GM18511 (cell line): Measurements from ENCODE around the gene HOXC6.

Experiments used
- ATAC-seq: cut with Tn5 transposase; IDR thresholded peaks from one replicate; pipeline ENCODE4 v1.9.1; 2021; ENCODE audit warnings: mild to moderate bottlenecking, moderate library complexity; ENCODE audit not compliant: unreplicated experiment

The HOXC6 gene

DNA sequence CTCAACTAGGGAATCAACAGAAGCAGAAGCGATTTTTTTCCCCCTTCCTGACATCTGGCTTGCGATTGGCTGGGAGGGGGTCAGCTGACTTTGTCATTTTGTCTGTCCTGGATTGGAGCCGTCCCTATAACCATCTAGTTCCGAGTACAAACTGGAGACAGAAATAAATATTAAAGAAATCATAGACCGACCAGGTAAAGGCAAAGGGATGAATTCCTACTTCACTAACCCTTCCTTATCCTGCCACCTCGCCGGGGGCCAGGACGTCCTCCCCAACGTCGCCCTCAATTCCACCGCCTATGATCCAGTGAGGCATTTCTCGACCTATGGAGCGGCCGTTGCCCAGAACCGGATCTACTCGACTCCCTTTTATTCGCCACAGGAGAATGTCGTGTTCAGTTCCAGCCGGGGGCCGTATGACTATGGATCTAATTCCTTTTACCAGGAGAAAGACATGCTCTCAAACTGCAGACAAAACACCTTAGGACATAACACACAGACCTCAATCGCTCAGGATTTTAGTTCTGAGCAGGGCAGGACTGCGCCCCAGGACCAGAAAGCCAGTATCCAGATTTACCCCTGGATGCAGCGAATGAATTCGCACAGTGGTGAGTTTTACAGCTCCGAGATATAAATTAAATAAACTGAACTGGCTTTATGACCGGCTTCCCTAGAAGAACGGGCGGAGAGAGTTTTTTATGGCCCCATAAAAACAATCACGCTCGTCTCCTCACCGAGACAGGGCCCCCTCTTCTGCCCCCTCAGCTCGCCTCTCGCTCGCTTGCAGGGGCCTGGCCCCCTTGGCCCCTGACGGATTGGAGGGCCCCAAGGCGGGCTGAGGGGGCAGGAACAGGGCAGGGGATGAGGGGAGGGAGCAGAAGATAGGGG is at the start of gene HOXC6:
Gene HOXC6 (plus strand): TSS at position 127 of the 888 bp plus-strand sequence. CDS start 82 bp downstream, at position 209.
- ATAC-seq: no peak

DNA sequence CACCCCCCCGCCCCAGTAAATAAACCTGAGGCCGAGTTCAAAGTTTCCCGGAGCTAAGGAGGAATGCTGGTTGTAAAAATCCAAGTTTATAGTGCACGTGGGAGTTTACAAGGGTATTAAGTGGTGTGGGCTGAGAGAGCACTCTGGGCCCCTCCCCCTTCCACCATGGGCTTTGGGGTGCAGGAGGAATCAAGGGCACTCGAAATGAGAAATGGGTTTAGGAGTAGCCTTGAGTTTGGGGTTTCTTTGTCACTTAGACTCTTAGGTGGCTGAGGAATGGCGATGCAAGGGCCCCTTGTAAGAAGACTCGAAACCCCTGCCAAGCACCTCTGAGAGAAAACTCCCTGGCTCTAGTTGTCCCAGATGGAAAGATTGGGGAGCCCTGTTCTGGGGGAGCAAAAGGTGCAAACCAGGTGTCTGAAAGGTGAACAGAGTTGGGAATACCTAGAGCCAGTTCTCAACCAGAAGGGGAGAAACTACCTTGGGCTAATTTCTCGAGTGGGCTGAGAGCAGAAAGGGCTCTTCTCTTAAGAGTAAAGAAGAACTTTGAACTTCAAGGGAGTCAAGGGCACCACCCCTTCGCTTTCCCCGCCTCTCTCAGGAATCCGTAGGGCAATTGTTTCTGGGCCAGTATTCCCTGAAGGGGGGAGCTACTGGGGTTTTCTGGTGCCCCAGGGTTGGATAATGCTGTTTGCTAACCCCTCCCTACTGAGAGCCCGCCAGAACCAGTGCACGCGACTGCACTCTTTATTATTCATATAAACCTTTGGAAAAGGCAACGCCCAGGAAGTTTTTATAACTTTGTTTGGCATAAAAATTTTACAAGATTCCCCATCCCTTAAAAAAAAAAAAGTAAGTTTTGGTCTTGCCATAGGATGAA is 49.5 kb upstream of the HOXC6 start:
- no peak for ATAC-seq

DNA sequence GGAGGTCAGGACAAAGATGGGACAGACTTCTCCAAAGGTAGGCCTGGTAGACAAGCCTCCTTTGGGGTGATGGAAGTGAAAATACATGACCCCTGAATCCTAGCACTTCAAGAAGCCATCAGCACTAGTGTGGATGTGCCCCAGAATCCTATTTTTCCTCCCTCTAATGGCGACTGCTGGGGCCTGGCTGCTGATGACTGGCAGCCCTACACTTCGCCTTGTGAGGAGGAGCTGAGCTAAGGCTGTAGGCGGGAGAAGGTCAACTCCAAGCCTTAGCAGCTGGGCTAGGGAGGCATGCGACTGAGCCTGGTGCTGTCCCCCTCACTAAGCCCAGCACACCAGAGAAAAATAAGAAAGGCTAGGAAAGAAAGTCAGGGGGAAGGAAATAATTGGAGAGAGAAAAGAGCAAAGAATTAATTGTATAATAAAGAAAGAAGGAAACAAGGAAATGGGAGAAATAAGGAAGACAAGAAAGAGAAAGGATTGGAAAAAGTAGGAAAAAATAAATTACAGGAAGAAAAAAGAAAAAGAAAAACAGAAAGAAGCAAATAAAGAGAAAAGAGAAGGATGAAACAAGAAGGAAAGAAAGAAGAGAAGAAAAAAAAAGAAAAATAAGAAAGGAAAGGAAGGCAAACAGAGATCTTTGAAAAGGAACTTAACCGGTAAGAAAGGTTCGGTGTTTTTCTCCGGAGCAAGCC is 48.0 kb upstream of the HOXC6 start:
- no peak for ATAC-seq

DNA sequence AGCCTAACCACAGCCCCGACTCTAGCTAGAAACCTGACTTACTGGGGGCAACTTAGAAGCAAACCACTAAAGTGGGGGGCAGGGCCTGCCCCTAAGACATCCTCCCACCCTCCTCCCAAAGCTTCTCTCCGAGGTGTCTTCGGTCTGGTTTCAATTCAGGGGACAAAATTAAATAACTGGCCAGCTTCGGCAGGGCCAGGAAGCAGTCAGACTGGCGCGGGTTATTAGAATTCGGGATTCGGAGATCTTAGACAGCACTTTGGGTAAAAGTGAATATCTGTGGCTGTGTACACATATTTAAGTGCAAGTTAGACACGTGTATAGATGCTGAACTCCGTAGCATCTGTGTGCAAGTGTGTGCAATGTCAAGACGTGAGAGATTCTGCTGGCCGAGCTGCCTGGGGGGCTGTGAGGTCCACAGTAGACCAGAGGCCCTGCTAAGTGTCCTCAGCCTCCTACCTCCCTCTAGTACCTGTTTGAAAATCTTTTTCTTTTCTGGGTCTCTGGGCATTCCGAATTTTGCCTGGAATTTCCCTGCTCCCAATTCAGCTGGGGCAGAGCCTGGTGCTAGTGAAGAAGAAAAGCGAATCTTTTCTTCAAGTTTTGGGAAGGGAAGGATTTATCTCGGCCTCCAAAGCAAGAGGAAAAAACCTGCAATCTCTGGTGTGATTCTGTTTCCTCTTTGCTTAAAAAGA is 47.3 kb upstream of the HOXC6 start:
- ATAC-seq: no peak

DNA sequence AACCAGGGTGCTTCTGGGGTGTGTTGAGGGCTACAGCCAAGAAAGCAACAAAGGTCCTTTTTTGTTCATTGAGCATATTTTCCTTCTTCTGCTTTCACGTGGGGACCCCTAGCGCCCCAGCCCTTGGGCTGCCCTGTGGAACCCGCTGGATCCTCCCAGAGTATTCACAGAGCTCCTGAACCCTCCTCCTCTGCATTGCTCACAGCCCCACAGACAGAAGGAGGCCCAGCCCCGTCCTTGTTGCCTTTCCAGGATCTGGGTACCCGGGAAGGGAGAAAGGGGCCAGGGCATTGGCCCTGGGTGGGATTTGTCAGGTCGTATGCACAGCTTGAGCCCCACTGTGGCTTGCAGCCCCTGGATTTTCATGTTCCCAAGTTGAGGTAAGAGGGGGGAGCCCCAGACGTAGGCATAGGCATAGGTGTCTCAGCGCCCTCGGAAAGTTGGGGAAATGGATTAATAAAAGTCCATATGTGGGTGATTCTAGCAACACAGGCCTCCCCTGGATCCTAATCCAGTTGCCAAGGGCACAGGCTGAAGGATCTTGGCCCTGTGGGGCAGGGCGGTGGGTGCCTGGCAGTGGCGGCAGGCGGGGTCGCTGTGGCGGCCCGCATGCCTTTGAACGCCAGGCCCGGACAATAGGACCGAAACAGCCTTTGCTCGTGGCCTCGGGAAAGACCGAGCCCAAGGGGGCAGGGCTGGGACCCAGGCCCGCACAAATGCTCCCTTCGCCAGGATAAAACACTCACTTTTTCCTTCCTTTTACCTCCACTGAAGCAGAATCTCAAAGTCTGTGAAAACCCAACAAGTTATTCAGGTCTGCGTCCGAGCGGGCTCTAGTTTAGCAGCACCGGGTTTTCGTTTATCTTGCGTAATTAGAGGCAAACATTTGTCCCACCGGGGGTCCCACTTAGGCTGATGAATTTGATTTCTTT is 46.3 kb upstream of the HOXC6 start:
- ATAC-seq: no peak

DNA sequence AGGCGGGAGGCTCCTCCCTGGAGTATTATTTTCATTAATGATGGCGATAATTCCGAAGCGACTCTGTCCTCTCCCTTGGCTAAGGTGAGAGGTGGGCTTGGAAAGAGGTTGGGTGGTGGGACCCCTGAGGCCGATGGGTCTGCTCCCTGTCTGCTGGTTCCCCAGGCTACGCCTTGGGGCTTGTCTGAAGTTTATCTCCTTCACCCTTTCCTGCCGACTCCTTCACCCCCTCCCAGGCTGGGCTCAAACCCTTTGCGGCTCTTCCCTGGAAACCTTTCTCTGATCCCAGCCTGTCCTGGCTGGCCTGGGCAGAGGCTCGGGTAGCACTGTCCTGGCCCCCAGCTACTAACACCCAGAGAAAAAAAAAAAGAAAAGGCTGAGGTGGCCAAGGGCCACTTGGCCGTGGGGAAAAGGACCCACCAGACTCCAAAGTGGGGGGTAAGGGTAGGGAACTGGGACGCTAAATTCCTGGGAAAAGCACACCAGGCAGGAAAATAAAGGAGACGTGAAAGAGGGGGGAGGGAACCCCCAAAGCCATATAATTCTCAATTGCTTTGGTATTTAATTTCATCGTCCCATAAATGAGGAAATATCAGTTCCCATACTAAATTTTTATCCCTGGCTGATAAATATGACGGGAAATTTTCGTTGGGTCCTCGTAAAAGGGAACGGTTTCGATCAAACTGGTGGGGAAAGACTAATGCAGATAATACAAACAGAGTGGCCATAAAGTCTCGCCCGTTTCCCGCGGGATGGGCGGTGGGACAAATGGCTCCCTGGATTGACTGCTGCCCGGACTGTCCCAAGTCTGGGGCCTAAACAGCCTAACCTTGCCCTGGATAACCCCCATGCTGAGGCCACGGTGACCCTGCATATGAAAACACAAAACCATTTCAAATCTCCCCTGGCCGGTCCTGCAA is 45.3 kb upstream of the HOXC6 start:
- ATAC-seq: no peak

DNA sequence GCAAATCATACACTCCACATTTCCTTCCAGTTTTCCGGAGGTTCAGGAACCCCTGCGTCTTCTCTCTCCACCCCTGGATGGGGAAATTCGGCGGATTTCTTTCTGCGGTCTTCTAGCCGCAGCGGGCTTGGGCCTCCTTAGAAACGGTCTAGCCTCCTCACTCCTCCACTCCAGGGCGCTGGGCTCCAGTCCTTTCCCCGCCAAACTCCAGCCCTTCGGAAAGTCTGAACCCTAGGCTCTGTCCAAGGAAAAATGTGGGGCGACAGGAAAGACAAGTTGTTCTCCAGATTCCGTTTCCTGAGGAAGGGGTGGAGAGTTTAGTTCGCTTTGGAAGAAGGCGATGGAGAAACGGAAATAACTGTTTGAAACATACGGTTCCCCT is 44.7 kb upstream of the HOXC6 start:
- no peak for ATAC-seq

DNA sequence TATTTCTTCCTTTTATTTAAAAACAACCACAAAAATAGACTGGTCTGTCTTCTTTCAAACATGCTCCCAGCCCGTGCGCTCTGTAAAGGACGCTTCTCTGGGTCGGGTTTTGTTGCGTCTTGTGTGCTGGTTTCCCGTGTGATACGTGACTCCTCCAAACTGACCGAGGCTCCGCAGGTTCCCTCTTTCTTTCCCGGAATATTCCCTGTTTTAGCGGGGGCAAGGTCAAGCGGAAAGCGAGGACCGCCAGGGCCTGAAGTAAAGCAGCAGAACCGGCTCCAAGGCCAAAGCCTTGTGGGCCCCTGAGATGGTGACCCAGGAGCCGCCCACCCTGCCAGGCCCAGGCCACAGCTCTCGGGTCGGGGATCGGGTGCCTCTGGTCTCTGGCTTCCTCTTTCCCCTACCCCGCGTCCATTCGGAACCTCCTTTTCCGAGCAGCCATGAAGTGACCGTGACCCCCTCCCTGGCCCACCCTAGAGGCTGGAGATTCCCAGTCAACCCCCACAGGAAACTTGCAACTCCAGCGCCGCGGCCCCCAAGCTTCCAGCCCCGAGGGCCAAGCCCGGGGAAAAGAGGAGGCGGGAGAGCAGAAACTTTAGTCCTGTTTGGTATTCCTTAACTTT is 44.2 kb upstream of the HOXC6 start:
- no peak for ATAC-seq

DNA sequence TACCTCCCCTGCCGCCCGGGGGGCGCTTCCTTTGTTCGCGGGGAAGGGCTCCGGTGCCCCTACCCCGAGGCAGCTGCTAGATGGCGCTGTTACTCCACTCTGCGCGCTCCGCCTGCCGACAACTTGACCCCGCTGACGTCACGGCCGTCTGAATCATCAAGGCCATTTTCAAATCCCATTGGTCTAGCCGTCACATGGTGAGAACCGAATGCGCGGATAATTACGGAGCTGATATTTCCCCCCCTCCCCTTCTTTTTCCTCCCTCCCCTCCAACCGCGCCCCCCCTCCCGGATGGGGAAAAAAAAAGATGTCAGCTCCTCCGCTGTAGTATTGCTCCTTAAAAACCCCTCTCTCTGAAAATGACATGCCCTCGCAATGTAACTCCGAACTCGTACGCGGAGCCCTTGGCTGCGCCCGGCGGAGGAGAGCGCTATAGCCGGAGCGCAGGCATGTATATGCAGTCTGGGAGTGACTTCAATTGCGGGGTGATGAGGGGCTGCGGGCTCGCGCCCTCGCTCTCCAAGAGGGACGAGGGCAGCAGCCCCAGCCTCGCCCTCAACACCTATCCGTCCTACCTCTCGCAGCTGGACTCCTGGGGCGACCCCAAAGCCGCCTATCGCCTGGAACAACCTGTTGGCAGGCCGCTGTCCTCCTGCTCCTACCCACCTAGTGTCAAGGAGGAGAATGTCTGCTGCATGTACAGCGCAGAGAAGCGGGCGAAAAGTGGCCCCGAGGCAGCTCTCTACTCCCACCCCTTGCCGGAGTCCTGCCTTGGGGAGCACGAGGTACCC is 43.1 kb upstream of the HOXC6 start, which contains the start of gene HOXC10:
Gene HOXC10 (plus strand): TSS at position 246 of the 791 bp plus-strand sequence. CDS start 114 bp downstream, at position 360.
- ATAC-seq: peak; percentile 52

- ATAC-seq: no peak
Measured at GRCh38 chr12:53985692-53985993, 42.6 kb upstream of the HOXC6 start.

DNA sequence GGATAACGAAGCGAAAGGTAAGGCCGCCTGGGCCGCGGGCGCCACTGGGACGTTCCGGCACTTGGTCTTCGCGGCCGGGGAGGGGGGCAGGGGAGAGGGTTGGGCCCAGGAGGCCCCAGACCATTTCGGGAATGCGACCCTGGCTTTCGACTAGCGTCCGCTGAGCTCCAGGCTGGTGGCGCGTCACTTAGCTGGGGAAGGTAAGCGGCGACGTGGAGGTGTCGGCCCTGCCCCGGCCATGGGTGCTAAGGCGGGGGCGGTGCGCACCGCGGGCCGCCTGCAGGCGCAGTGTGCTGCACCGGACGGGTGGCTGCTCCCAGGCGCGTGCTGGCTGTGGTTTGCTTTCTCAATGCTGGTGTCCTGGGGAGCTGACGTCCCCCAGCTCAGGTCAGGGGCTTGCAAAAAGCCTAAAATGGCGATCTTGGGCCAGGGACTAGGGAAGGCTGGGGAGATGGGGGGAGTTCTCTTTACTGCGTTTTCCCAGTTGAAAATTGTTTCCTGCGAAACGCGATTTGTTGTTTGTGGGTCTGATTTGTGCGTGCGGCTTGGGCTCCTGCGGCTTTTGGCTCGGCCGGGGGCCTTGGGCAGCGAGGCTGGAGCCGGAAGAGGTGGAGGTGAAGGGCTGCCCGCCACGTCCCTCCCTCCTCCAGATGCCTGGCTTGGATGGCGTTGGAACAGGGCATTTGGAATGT is 42.1 kb upstream of the HOXC6 start:
- no peak for ATAC-seq

DNA sequence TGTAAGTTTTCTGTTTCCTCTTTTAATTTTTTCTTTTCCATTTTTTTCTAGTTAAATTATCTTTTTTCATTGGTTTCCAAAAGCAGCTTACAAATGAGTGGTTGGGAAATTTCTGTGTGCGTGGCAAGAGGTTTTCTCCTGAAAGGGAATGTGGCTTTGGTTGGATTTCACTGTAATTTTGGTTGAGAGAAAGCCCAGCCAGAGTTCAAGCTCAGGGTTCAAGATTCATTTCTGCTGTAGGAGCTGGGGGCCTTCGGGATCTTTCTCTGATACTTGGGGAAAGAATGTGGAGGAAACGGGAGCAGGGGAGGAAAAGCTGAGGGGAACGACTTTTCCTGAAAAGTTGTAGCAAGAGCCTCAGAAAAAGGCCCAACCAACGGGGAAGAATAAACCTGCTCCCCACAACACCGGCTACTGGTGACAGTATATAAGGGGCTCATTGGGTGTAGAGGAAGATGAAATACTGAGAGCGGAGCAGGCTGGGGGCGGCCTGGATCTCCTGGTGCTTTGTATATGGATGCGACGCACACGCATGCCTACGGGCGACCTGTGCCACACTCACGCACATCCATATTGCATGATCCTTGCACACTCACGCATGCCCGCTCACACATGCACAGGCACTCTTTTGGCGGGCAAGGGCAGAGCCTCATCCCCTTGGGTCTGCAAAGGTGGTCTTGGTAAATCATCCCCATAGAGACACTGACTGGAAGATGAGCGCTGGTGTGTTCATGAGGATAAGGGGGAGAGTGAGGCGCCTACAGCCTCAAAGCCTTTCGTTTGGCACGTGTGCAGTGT is 41.4 kb upstream of the HOXC6 start:
- ATAC-seq: no peak

- ATAC-seq: no peak
Measured at GRCh38 chr12:53987787-53988230, 40.4 kb upstream of the HOXC6 start.

DNA sequence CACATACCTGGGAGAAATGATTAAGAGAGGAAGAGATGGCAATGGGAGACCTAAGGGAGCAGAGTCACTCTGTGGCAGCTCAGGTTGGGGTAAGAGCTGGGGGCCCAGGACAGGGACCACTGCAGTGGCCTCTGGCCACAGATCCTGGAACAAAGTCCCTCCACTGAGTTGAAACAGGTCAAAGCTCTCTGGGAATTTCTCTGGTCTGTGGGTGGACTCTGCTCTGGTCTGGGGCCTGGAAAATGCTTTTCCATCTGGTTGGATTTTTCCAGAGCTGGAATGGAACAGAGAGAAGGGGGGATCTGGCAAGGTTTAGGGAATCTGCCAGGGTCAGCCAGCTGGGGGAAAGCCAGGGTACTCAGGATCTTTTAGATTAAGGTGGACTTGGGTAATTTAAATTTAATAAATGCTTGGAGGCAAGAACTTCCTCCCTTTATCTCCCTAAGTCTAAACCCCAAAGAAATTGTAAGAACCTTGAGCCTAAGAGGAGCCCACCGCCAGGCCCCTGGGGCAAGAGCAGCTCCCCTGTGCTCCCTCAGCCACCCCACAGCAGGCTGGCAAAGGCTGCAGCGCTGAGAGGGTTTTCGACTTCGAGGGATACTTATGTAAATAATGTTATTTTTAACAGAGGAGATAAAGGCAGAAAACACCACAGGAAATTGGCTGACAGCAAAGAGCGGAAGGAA is 39.6 kb upstream of the HOXC6 start:
- no peak for ATAC-seq
